Neural cell (in vitro differentiated cells): Measurements from ENCODE around the gene STAP2. TPM values are rescaled to one million over a fixed set of nuclear protein-coding genes. Genes with fewer than 3 reads are reported as not detected.
"Not testable (repeated sequence)": the region's sequence is repeated elsewhere in the genome, so short reads cannot be mapped to it uniquely, and the experiment has no call there.

Experiments used
- H2AFZ ChIP-seq: fragments of 200-600, 300-800 bp; sonication (generic), shearing (Covaris generic); 2 replicates; pipeline ENCODE4 v1.6.0; 2014; ENCODE audit warnings: low read depth, mild to moderate bottlenecking, antibody characterized with exemption, low read length, moderate library complexity
- H3F3A ChIP-seq: fragments of 200-600 bp; shearing (Covaris generic); 2 replicates; pipeline ENCODE4 v1.6.1; 2016; ENCODE audit warnings: mild to moderate bottlenecking, moderate library complexity, mixed read lengths, antibody characterized with exemption, low read length; ENCODE audit not compliant: insufficient read depth, poor library complexity, severe bottlenecking
- H3K27ac ChIP-seq: fragments of 200-600, 300-800 bp; sonication (generic), shearing (Covaris generic); 2 replicates; pipeline ENCODE4 v1.5.1; 2014; ENCODE audit warnings: mild to moderate bottlenecking, low read length, moderate library complexity
- H3K27me3 ChIP-seq: fragments of 300-800, 200-600 bp; sonication (generic), shearing (Covaris generic); 2 replicates; pipeline ENCODE4 v1.6.0; 2014; ENCODE audit warnings: mild to moderate bottlenecking, low read depth, low read length, moderate library complexity; ENCODE audit not compliant: insufficient read depth
- H3K36me3 ChIP-seq: fragments of 300-800, 200-600 bp; sonication (generic), shearing (Covaris generic); 2 replicates; pipeline ENCODE4 v1.5.1; 2014; ENCODE audit warnings: mild to moderate bottlenecking, antibody characterized with exemption, low read length, moderate library complexity; ENCODE audit not compliant: insufficient read depth
- H3K4me2 ChIP-seq: fragments of 300-800, 200-600 bp; sonication (generic), shearing (Covaris generic); 2 replicates; pipeline ENCODE4 v1.6.0; 2014; ENCODE audit warnings: mild to moderate bottlenecking, low read length
- H3K4me3 ChIP-seq: fragments of 300-800, 200-600 bp; sonication (generic), shearing (Covaris generic); 2 replicates; pipeline ENCODE4 v1.5.1; 2014; ENCODE audit warnings: mild to moderate bottlenecking, low read length, moderate library complexity
- H3K79me2 ChIP-seq: fragments of 200-600 bp; shearing (Covaris generic); replicated peaks from 2 replicates; pipeline ENCODE4 v1.6.0; 2014; ENCODE audit warnings: mild to moderate bottlenecking, low read length, moderate library complexity; ENCODE audit not compliant: insufficient read depth
- H3K9ac ChIP-seq: fragments of 300-800, 200-600 bp; sonication (generic), shearing (Covaris generic); 2 replicates; pipeline ENCODE4 v1.6.1; 2016; ENCODE audit warnings: mild to moderate bottlenecking, low read length, mixed read lengths
- H3K9me2 ChIP-seq: fragments of 200-600 bp; shearing (Covaris generic); 2 replicates; pipeline ENCODE4 v1.6.1; 2016; ENCODE audit warnings: mild to moderate bottlenecking, low read length, mixed read lengths; ENCODE audit not compliant: insufficient read depth
- H3K9me3 ChIP-seq: fragments of 200-600, 300-800 bp; sonication (generic), shearing (Covaris generic); 2 replicates; pipeline ENCODE4 v1.6.1; 2016; ENCODE audit warnings: mild to moderate bottlenecking, mixed run types, low read length, moderate library complexity, mixed read lengths
- H4K20me1 ChIP-seq: fragments of 200-600 bp; shearing (Covaris generic); 2 replicates; pipeline ENCODE4 v1.6.1; 2016; ENCODE audit warnings: mild to moderate bottlenecking, mixed run types; ENCODE audit not compliant: insufficient read depth
- EP300 ChIP-seq: fragments of 450-650 bp; conservative IDR thresholded peaks from 2 replicates; pipeline ENCODE4 v1.6.1; 2014; ENCODE audit warnings: antibody characterized with exemption, mild to moderate bottlenecking, moderate library complexity; ENCODE audit not compliant: poor library complexity, severe bottlenecking
- EZH2 ChIP-seq: fragments of 200-600, 300-800 bp; shearing (Covaris generic), sonication (generic); IDR thresholded peaks from 2 replicates; pipeline ENCODE4 v1.6.1; 2014; ENCODE audit warnings: antibody characterized with exemption, low read length, borderline replicate concordance, mild to moderate bottlenecking; ENCODE audit not compliant: insufficient read depth, poor library complexity, severe bottlenecking
- MXI1 ChIP-seq: fragments of 450-650 bp; conservative IDR thresholded peaks from 2 replicates; pipeline ENCODE4 v1.6.1; 2014; ENCODE audit warnings: antibody characterized with exemption, mild to moderate bottlenecking; ENCODE audit not compliant: poor library complexity, severe bottlenecking
- POLR2AphosphoS5 ChIP-seq: IDR thresholded peaks from 2 replicates; pipeline ENCODE4 v1.6.1; 2012
- RAD21 ChIP-seq: fragments of 450-650 bp; conservative IDR thresholded peaks from 2 replicates; pipeline ENCODE4 v1.6.1; 2014; ENCODE audit warnings: antibody characterized with exemption, mild to moderate bottlenecking, moderate library complexity
- SMC3 ChIP-seq: fragments of 450-650 bp; conservative IDR thresholded peaks from 2 replicates; pipeline ENCODE4 v1.6.1; 2014; ENCODE audit warnings: antibody characterized with exemption, mild to moderate bottlenecking, moderate library complexity; ENCODE audit not compliant: poor library complexity
- TAF1 ChIP-seq: IDR thresholded peaks from 2 replicates; pipeline ENCODE4 v1.6.1; 2012; ENCODE audit warnings: low read depth
- polyA plus RNA-seq: library from polyadenylated mRNA; depleted of rRNA; stranded (reverse); fragments of >200 nt; gene quantifications from 2 replicates; pipeline ENCODE4 v1.2.3, GENCODE V29; 2014
- TF ChIP-seq, protein P1 (sequence below): fragments of 450-650 bp; IDR thresholded peaks from 2 replicates; pipeline ENCODE4 v1.5.1; 2014; ENCODE audit warnings: antibody characterized with exemption, mild to moderate bottlenecking, moderate library complexity; ENCODE audit not compliant: poor library complexity, severe bottlenecking
- TF ChIP-seq, protein P2 (sequence below): IDR thresholded peaks from 2 replicates; pipeline ENCODE4 v1.6.1; 2012; ENCODE audit warnings: borderline replicate concordance

Gene STAP2
- polyA plus RNA-seq, 1 donor from 2014 or later, result 0.16 TPM

DNA sequence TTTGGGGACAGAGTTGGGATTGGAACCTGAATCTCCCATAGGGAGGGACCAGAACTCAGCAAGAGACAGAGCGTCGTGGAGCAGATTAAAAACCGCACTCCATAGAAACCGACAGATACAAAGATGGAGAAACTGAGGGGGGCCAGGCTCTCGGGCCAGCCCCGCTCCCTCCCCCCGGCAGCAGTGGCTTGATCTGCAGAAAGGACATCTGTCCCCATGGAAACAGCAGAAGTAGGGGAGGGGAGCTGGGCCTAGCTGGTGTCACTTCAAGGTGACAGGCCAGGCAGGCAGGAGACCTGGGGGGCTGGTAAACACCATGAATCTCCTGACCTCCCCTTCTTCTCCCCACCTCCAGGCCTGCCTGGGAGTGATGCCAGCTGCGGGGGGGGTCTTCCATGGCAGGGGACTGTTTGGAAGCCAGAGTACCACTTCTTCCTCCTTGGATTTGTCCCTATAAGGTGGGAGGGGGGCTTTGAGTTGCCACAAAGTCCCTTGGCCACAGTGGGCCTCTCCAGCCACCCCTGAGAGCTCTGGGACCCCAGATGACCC lies 47.4 kb downstream of the STAP2 start:
- Histone ChIP-seq H3K9me3 (no peaks in the 10 kb centered on the region), H3K79me2 (no peaks in the 10 kb centered on the region), H3K27ac (no peak overlapping the region), H3K36me3 (no peaks in the 10 kb centered on the region), H3K27me3 (no peaks in the 10 kb centered on the region), H3K4me3 (no peak overlapping the region), H2AFZ (no peak overlapping the region), H3K9ac (no peak overlapping the region), H3K9me2 (no peaks in the 10 kb centered on the region), H4K20me1 (no peaks in the 10 kb centered on the region), H3K4me2 (no peak overlapping the region), H3F3A (no peaks in the 10 kb centered on the region)
- no peak for TF ChIP-seq MXI1
- TF ChIP-seq EZH2, result no peak
- no peak for TF ChIP-seq TAF1

DNA sequence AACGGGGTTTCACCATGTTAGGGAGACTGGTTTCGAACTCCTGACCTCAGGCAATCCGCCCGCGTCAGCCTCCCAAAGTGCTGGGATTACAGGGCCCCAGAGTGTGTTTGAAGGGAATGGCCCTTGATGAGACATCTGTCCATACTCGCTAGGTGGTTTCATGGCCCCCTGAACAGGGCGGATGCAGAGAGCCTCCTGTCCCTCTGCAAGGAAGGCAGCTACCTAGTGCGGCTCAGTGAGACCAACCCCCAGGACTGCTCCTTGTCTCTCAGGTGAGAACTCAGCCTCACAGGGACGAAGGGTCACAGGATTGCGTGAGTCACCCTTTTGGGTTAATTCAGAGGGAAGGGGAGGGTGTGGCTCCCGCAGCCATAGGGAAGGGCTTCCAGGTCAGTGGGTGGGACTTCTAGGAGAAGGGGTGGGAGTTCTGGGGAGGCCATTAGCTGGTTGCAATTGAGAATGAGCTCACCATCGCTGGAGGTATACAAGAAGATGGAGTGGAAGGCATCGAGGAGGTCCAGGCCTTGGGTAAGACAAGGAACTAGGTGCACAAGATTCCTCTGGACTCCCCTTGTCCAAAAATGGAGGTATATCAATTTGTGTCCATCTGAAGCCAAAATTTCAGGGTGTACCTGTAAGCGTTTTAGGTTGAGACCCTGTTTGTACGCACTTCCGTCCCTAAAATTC lies 50.4 kb downstream of the STAP2 start:
- H3K36me3 ChIP-seq, result no peaks in the 10 kb centered on the region
- no peak overlapping the region for H3K4me3 ChIP-seq
- no peak overlapping the region for H2AFZ ChIP-seq
- H3K27me3 ChIP-seq, result no peaks in the 10 kb centered on the region
- H3K4me2 ChIP-seq, result no peak overlapping the region
- H4K20me1 ChIP-seq, result no peaks in the 10 kb centered on the region
- no peaks in the 10 kb centered on the region for H3K9me3 ChIP-seq
- TF ChIP-seq SMC3 (no peak), RAD21 (no peak), POLR2AphosphoS5 (no peak), TAF1 (no peak), EP300 (no peak), MXI1 (no peak), EZH2 (no peak)
- TF ChIP-seq, protein P1, sequence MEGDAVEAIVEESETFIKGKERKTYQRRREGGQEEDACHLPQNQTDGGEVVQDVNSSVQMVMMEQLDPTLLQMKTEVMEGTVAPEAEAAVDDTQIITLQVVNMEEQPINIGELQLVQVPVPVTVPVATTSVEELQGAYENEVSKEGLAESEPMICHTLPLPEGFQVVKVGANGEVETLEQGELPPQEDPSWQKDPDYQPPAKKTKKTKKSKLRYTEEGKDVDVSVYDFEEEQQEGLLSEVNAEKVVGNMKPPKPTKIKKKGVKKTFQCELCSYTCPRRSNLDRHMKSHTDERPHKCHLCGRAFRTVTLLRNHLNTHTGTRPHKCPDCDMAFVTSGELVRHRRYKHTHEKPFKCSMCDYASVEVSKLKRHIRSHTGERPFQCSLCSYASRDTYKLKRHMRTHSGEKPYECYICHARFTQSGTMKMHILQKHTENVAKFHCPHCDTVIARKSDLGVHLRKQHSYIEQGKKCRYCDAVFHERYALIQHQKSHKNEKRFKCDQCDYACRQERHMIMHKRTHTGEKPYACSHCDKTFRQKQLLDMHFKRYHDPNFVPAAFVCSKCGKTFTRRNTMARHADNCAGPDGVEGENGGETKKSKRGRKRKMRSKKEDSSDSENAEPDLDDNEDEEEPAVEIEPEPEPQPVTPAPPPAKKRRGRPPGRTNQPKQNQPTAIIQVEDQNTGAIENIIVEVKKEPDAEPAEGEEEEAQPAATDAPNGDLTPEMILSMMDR, result no peak
- TF ChIP-seq, protein P2, sequence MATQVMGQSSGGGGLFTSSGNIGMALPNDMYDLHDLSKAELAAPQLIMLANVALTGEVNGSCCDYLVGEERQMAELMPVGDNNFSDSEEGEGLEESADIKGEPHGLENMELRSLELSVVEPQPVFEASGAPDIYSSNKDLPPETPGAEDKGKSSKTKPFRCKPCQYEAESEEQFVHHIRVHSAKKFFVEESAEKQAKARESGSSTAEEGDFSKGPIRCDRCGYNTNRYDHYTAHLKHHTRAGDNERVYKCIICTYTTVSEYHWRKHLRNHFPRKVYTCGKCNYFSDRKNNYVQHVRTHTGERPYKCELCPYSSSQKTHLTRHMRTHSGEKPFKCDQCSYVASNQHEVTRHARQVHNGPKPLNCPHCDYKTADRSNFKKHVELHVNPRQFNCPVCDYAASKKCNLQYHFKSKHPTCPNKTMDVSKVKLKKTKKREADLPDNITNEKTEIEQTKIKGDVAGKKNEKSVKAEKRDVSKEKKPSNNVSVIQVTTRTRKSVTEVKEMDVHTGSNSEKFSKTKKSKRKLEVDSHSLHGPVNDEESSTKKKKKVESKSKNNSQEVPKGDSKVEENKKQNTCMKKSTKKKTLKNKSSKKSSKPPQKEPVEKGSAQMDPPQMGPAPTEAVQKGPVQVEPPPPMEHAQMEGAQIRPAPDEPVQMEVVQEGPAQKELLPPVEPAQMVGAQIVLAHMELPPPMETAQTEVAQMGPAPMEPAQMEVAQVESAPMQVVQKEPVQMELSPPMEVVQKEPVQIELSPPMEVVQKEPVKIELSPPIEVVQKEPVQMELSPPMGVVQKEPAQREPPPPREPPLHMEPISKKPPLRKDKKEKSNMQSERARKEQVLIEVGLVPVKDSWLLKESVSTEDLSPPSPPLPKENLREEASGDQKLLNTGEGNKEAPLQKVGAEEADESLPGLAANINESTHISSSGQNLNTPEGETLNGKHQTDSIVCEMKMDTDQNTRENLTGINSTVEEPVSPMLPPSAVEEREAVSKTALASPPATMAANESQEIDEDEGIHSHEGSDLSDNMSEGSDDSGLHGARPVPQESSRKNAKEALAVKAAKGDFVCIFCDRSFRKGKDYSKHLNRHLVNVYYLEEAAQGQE, result no peak
- H3F3A ChIP-seq, result no peaks in the 10 kb centered on the region
- H3K9ac ChIP-seq, result no peak overlapping the region
- no peaks in the 10 kb centered on the region for H3K9me2 ChIP-seq
- no peak overlapping the region for H3K27ac ChIP-seq
- no peaks in the 10 kb centered on the region for H3K79me2 ChIP-seq

DNA sequence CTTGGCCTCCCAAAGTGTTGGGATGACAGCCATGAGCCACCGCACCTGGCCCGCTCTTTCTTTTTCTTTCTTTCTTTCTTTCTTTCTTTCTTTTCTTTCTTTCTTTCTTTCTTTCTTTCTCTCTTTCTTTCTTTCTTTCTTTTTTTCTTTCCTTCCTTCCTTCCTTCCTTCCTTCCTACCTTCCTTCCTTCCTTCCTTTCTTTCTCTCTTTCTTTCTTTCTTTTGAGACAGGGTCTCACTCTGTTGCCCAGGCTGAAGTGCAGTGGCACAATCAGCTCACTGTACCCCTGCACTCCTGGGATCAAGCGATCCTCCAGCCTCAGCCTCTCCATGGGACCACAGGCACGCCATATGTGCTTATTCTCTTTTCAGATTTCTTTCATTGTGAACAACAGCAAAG lies 52.5 kb downstream of the STAP2 start:
- not testable (repeated sequence) for H4K20me1 ChIP-seq, H3K36me3 ChIP-seq, H3F3A ChIP-seq, H3K27ac ChIP-seq, H3K9me2 ChIP-seq, H3K9ac ChIP-seq, H3K4me2 ChIP-seq, H3K79me2 ChIP-seq, H3K27me3 ChIP-seq, H3K4me3 ChIP-seq, H2AFZ ChIP-seq, H3K9me3 ChIP-seq
